ENCODE data around the gene PAIP2.
"Not testable (repeated sequence)": the region's sequence is repeated elsewhere in the genome, so short reads cannot be mapped to it uniquely, and the experiment has no call there.

The PAIP2 gene, protein sequence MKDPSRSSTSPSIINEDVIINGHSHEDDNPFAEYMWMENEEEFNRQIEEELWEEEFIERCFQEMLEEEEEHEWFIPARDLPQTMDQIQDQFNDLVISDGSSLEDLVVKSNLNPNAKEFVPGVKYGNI

GRCh38 chr5:139341689-139342422, at the start of gene PAIP2:
Gene PAIP2, plus strand, starts transcription at chr5:139341854. Its CDS starts 21,931 bp downstream, at chr5:139363785.
- DNase-seq: peak; percentile 99

DNA sequence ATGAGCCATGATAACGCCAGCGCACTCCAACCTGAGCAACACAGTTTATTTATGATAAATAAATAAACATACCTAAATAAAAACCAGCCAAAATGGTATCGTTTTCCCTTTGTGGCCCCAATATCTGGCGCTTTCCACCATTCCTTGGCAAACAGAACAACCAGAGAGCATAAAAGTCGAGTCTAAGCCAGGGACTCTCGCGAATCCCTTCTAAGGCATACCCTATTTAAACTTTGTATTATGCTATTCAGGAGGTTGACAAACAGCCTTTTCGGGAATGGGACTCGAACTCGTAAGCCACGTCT, 48.5 kb upstream of the PAIP2 start:
- no peak for DNase-seq

GRCh38 chr5:139293507-139294373, 47.9 kb upstream of the PAIP2 start, which contains the start of gene MATR3:
Gene MATR3, plus strand, starts transcription at chr5:139293740. Its CDS starts 13,676 bp downstream, at chr5:139307416.
- peak; percentile 96 for DNase-seq

DNA sequence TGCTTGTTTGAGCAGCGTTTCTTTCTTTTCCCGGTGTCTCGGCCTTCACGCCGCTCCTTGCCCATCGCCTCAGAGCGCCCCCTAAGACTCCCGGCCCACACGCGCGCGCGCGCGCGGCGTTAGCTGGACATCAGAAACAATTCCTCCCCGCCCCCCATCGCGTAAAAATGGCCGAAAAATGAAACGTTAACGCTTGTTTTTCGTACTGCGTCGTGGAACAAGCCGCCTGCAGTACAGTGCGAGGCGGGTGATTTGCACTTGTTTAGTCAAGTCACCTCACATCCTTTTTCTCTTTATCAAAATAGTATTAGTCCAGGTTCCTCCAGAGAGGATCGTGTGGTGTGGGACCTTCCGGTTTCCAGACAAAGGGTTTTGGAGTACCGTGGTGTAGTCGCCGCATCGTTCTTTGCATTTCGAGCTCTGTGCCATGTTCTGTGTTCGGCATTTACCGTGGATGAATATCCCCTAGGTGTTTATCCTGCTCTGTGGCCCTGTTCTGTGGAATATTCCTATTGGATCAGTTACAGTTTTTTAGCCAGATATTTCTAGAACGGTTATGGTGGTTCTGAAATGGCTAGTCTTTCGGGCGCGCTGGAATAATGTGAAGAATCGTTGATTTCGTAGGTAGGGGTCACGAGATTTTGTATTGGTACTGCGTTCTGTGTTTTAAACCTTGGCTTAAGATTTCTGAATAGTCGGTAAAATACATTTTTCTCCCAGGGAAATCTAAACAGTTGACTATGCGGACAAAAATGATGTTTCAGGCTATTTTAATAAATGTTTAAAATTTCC, 47.1 kb upstream of the PAIP2 start:
- DNase-seq: peak; percentile 70

- no peak for DNase-seq
Measured at GRCh38 chr5:139295346-139296057, 46.2 kb upstream of the PAIP2 start.

DNA sequence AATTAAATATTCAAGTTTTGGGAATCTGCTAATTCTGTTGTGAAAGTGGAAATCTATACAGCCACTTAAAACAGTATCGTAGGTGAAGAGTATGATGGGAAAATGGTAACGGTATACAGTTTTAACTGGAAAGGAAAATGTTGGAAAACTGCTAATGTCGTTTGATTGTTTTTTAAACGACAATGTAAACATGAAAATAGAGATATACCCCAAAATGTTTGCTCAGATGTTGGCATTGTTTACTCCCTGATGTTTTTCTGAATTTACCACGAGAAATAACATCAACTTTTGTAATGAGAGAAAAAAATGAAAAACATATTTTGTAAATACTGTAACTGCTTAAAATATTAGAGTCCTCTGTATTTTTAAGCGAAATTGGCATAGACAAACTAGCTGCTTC, 45.5 kb upstream of the PAIP2 start:
- no peak for DNase-seq

DNA sequence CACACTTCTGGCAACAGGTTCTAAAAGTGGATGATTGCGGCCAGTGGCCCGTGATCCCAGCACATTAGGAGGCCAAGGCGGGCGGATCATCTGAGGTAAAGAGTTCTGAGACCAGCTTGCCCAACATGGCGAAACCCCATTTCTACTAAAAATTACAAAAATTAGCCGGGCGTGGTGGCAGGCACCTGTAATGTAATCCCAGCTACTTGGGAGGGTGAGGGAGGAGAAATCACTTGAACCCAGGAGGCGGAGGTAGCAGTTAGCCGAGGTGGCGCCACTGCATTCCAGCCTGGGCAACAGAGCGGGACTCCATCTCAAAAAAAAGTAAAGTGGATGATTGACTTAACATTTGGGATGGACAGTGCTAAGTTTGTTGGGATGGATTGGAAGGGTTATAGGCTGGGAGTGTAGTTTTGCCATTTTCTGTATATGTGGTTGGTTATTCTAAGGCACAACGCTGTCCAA, 44.8 kb upstream of the PAIP2 start:
- DNase-seq: no peak

- DNase-seq: no peak
Measured at GRCh38 chr5:139297439-139298133, 44.1 kb upstream of the PAIP2 start.

GRCh38 chr5:139298242-139298641, 43.4 kb upstream of the PAIP2 start:
- no peak for DNase-seq

DNA sequence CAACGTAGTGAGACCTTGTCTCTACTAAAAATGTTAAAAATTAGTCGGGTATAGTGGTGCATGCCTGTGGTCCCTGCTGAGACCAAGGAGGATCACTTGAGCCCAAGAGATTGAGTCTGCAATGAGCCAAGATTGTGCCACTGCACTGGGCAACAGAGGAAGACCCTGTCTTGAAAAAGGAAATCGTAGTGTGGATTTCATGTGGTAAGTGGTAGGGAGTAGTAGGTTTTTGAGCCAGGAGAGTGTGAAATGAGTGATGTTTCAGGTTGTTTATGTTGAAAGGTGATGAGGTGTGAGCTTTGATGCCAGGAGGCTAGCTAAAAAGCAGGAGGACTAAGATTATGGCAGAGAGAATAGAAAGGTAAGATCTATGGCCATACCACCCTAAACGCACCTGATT, 42.2 kb upstream of the PAIP2 start:
- DNase-seq: no peak

GRCh38 chr5:139301808-139302499, 39.7 kb upstream of the PAIP2 start:
- DNase-seq: no peak

DNA sequence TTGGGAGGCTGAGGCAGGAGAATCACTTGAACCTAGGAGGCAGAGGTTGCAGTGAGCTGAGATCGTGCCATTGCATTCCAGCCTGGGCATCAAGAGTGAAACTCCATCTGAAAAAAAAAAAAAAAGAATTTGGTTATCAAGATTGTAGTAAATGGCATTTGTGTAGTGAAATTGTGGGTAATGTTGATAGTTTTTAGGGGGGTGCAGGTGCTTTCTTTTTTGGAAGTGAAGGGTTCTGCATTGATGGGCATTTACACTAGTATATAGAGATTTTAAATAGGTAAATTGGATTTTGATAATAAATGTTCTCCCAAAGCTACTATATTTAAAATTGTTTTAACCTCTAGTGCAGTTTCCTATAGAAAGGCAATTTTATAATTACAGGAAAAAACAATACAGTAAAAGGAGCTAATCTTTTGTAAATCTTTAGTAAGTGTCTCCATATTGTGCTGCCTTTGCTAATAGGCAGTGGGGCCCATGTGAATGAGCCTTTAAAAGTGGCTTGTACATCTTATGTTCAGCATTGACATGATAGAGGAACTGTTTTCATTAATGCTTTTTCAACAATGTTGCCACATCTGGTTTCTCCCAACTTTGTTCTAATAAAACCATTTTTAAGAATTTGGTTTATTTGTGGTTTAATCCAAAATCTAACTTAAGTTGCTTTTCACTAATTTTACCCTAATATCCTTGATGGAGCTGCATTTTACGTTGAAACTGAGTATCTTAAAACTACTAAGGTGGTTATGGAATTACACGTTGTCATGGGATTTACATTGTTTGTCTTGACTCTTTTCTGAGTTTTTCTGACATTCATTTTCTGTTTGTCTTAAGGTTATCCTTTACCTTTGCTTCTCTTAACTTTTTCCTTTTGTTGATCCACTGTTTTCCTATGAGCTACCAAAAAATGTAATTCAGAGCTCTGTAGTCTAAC, 37.0 kb upstream of the PAIP2 start:
- no peak for DNase-seq

- DNase-seq: peak; percentile 22
Measured at GRCh38 chr5:139306197-139306596, 35.5 kb upstream of the PAIP2 start.

- DNase-seq: peak; percentile 18
Measured at GRCh38 chr5:139306628-139307379, 34.9 kb upstream of the PAIP2 start.

DNA sequence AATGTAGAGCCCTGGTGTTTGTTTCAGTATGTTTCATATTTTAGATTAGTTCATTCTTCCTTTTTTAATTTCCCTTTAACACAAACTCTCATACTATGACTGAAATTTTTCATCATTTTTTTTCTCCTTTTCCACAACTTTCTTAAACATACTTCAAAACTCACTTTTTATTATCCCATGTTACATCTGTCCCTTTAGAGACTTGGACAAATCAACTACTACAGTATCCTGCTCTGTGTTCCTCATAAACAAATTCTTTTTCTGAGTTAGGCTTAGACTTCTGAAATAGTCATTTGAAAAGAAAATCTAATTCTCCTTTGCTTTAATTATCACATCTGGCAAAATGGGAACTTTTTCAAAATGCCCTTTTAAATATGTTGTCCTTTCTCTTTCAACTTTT, 32.9 kb upstream of the PAIP2 start:
- no peak for DNase-seq

- DNase-seq: not testable (repeated sequence)
Measured at GRCh38 chr5:139310715-139311186, 30.9 kb upstream of the PAIP2 start.

DNA sequence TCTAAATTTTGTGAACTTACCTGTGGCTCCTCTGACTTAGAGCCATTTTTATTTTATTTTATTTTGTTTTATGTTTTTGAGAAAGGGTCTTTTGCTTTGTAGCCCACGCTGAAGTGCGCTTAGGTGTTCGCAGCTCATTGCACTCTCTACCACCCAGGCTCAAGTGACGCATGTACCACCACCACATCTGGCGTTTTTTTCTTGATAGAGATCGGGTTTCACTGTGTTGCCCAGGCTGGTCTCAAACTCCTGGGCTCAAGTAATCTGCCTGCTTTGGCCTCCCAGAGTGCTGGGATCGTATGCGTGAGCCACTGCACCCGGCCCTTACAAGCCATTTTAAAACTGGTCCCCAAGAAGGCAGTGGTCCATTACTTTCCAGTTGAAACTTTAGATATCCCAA, 29.6 kb upstream of the PAIP2 start:
- DNase-seq: no peak

- DNase-seq: no peak
Measured at GRCh38 chr5:139314276-139314675, 27.4 kb upstream of the PAIP2 start.

- DNase-seq: no peak
Measured at GRCh38 chr5:139315056-139315615, 26.5 kb upstream of the PAIP2 start.
